Natural killer cell (primary cell): ENCODE data around the gene PRSS12. TPM values are rescaled to one million over a fixed set of nuclear protein-coding genes. Genes with fewer than 3 reads are reported as not detected.

ENCODE experiments used
- ATAC-seq, 3 donors: fragments of 150-1000 bp in 2 of 3; fragments of 200-7000 bp in 1 of 3; cut with Tn5 transposase; 1 replicate in 1 of 3; 2 replicates in 2 of 3; pipeline ENCODE4 v1.10.0; 2021; ENCODE audit warnings: mild to moderate bottlenecking in 2 of 3, moderate library complexity in 2 of 3
- DNase-seq, 2 donors: peaks; one replicate each; pipeline versions ENCODE4 v3.0.0 to v3.0.0-alpha.2; 2013 to 2021; ENCODE audit warnings: mixed read lengths in 1 of 2
- H3K27ac ChIP-seq: one replicate; pipeline ENCODE4 v1.5.1; 2013; ENCODE audit warnings: mild to moderate bottlenecking, low read length
- H3K27me3 ChIP-seq: one replicate; pipeline ENCODE4 v1.6.1; 2013; ENCODE audit warnings: low read length; ENCODE audit not compliant: control insufficient read depth, insufficient read depth
- H3K36me3 ChIP-seq: one replicate; pipeline ENCODE4 v1.6.1; 2013; ENCODE audit warnings: low read length; ENCODE audit not compliant: control insufficient read depth, insufficient read depth
- H3K4me1 ChIP-seq: one replicate; pipeline ENCODE4 v1.6.1; 2013; ENCODE audit warnings: low read length; ENCODE audit not compliant: control insufficient read depth, insufficient read depth
- H3K4me3 ChIP-seq: one replicate; pipeline ENCODE4 v1.5.1; 2013; ENCODE audit warnings: low read length
- H3K9me3 ChIP-seq: one replicate; pipeline ENCODE4 v1.6.1; 2013; ENCODE audit warnings: low read length; ENCODE audit not compliant: control insufficient read depth, insufficient read depth
- H3K27ac Mint-ChIP-seq, 2 donors: one replicate each; pipeline ENCODE4 v1.8.0; 2022; ENCODE audit warnings: mild to moderate bottlenecking in 2 of 2, mixed read lengths in 2 of 2, moderate library complexity in 1 of 2
- H3K27me3 Mint-ChIP-seq, 2 donors: one replicate each; pipeline ENCODE4 v1.8.0; 2022; ENCODE audit warnings: low read depth in 2 of 2, mixed read lengths in 2 of 2
- H3K36me3 Mint-ChIP-seq: one replicate; pipeline ENCODE4 v1.8.0; 2022; ENCODE audit warnings: mixed read lengths
- H3K4me1 Mint-ChIP-seq, 2 donors: one replicate each; pipeline ENCODE4 v1.8.0; 2022; ENCODE audit warnings: mixed read lengths in 2 of 2
- H3K4me3 Mint-ChIP-seq: one replicate; pipeline ENCODE4 v1.8.0; 2022; ENCODE audit warnings: mild to moderate bottlenecking, moderate library complexity, mixed read lengths
- H3K9me3 Mint-ChIP-seq, 2 donors: one replicate each; pipeline ENCODE4 v1.8.0; 2022; ENCODE audit warnings: mixed read lengths in 2 of 2
- CTCF ChIP-seq: fragments of 200-600 bp; IDR thresholded peaks from one replicate; pipeline ENCODE4 v1.8.0; 2022; ENCODE audit warnings: antibody characterized with exemption
- WGBS: methylation state at CpG from one replicate; pipeline ENCODE4 v1.1.7; 2013; ENCODE audit warnings: missing lambda C conversion rate; ENCODE audit not compliant: insufficient coverage; 5-methylcytosine and 5-hydroxymethylcytosine counted together
- intact Hi-C: fragments of 100-400 bp; cut with micrococcal nuclease; formaldehyde crosslinking; loops from one replicate; pipeline ENCODE4 v1.14.2; 2022
- total RNA-seq, 4 donors: library from RNA; stranded (reverse); fragments of 120-200 nt in 1 of 4; gene quantifications; one replicate each; pipeline versions ENCODE4 v1.2.3 to v1.2.4, GENCODE V29; 2013 to 2022

The PRSS12 gene
- total RNA-seq, 3 donors from 2014 or later (not counting 1 experiment from before 2014, with no cell fraction given): not detected

- DNase-seq: no peak
- Mint-ChIP-seq H3K27me3 (peaks cover 43 to 59% of the 10 kb centered on the region in 2 donors), H3K9me3 (no peaks in the 10 kb centered on the region), H3K27ac (no peak overlapping the region), H3K4me3 (no peak overlapping the region), H3K4me1 (peaks cover 8 to 14% of the 10 kb centered on the region in 2 donors), H3K36me3 (peaks cover 8% of the 10 kb centered on the region)
- no peak overlapping the region for H3K27ac ChIP-seq
- H3K27me3 ChIP-seq: peaks cover 24% of the 10 kb centered on the region
- H3K36me3 ChIP-seq: no peaks in the 10 kb centered on the region
- ATAC-seq: no peak
- H3K9me3 ChIP-seq: no peaks in the 10 kb centered on the region
- intact Hi-C loops: no loop called here
- no peak for TF ChIP-seq CTCF
- H3K4me1 ChIP-seq: peaks cover 8% of the 10 kb centered on the region
- 83% methylated on average over 1 of the region's 4 CpGs for WGBS
- H3K4me3 ChIP-seq: no peak overlapping the region
These were observed 3.3 kb upstream of the PRSS12 start for GRCh38 chr4:118356111-118356510.

GRCh38 chr4:118354913-118355312 lies 2.1 kb upstream of the PRSS12 start:
- intact Hi-C loops: no loop called here
- ATAC-seq: no peak
- H3K36me3 ChIP-seq: no peaks in the 10 kb centered on the region
- Mint-ChIP-seq H3K4me1 (peaks cover 8 to 14% of the 10 kb centered on the region in 2 donors), H3K27ac (no peak overlapping the region), H3K4me3 (no peak overlapping the region), H3K27me3 (peaks cover 47 to 70% of the 10 kb centered on the region in 2 donors), H3K36me3 (peaks cover 8% of the 10 kb centered on the region), H3K9me3 (no peaks in the 10 kb centered on the region)
- TF ChIP-seq CTCF: no peak
- no peak overlapping the region for H3K27ac ChIP-seq
- peaks cover 8% of the 10 kb centered on the region for H3K4me1 ChIP-seq
- DNase-seq: no peak
- peaks cover 24% of the 10 kb centered on the region for H3K27me3 ChIP-seq
- WGBS: no CpG with 5 or more reads among the region's 2 CpGs
- no peak overlapping the region for H3K4me3 ChIP-seq
- H3K9me3 ChIP-seq: no peaks in the 10 kb centered on the region

- peaks cover 24% of the 10 kb centered on the region for H3K27me3 ChIP-seq
- H3K27ac Mint-ChIP-seq: no peak overlapping the region
- intact Hi-C loops: no loop called here
- H3K9me3 Mint-ChIP-seq: no peaks in the 10 kb centered on the region
- H3K27ac ChIP-seq: no peak overlapping the region
- H3K9me3 ChIP-seq: no peaks in the 10 kb centered on the region
- peaks cover 51 to 65% of the 10 kb centered on the region in 2 donors for H3K27me3 Mint-ChIP-seq
- peaks cover 8 to 14% of the 10 kb centered on the region in 2 donors for H3K4me1 Mint-ChIP-seq
- H3K36me3 ChIP-seq: no peaks in the 10 kb centered on the region
- H3K4me3 ChIP-seq: no peak overlapping the region
- peaks cover 8% of the 10 kb centered on the region for H3K4me1 ChIP-seq
- H3K4me3 Mint-ChIP-seq: peak overlapping the region; percentile 72
- WGBS: 42% methylated on average over 8 of the region's 8 CpGs
- TF ChIP-seq CTCF: no peak
- DNase-seq (no peak), ATAC-seq (no peak)
- peaks cover 8% of the 10 kb centered on the region for H3K36me3 Mint-ChIP-seq
These were observed 779 bp upstream of the PRSS12 start for GRCh38 chr4:118353534-118354030.
